HK-2 (cell line): ENCODE results near the gene ITPKB.
"Not testable (repeated sequence)": the region's sequence is repeated elsewhere in the genome, so short reads cannot be mapped to it uniquely, and the experiment has no call there.

ENCODE experiments used
- DNase-seq: peaks from one replicate; pipeline ENCODE4 v3.0.0-alpha.2; 2018; ENCODE audit not compliant: unreplicated experiment

The ITPKB gene

DNA sequence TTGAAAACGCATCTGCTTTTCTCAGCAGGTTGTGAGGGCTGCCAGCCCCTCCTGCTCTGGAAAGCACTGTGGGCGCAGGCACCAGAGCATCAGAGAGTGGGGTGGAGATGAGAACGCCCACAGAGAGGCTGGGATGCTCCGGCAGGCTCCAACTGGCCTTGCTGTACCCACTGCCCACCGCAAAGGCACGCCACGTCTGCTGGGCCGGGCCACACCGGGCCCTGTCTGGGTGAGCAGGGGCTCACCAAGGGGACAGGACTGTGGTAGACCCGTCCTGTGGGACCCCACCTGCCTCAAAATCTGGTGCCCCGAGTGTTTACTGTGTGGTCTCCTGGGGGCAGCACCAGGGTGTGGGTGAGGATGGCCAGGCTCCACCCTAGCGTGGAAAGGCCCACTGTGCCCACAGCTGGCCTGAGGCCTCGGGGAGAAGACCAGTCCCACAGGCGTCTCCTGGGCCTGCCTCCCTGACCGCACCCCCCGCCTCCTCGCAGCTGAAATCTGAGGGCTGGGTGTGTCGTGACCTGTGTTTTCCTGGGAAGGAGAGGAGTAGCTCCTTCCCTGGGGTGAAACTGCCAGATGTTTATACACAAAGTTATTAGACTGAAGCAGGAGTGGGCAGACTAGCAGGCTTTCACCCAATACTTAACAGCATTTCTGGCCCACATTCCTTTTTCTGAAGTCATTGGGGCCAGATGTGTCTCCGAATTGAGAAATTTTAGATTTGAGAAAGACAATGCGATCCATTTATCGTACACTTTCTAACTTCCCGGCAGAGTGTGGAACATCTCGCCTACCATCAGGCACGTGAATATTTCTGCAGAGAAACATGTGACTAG is 136.7 kb downstream of the ITPKB start:
- DNase-seq: no peak

DNA sequence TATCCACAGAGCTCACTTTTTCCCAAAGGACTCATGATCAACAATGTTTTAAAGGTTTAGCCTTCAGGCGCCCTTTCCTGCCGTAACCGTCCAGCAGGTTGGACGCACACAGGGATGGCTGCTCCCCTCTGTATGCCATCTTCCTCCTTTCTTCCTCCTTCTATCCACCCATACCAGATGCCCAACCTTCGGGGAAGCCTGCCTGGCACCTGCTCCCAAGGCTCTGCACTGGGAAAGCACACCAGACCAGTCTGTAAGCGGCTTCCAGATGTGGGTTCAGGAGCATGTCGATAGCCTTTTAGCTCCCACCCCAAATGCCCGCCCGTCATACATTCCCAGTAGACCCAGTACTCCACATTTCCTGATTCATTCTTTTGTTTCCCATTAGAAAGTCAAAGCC is 137.6 kb downstream of the ITPKB start:
- no peak for DNase-seq

DNA sequence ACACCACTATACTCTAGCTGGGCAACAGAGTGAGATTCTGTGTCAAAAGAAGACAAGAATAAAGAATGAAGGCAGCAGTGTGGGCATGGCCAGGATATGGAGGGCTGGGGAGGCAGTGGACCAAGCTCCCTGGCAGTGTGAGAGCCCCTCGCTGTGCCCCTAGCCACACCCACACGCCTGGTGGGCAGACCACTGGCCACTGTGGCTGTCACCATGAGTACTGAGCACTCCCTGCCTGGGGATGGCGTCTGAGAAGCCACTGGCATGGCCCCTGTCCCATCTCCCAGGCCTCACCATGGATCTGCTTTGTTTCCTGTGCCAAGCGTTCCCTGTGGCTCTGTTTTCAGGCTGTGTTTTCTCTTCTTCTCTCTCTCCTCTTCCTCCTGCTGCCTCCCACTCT is 138.8 kb downstream of the ITPKB start:
- DNase-seq: no peak

DNA sequence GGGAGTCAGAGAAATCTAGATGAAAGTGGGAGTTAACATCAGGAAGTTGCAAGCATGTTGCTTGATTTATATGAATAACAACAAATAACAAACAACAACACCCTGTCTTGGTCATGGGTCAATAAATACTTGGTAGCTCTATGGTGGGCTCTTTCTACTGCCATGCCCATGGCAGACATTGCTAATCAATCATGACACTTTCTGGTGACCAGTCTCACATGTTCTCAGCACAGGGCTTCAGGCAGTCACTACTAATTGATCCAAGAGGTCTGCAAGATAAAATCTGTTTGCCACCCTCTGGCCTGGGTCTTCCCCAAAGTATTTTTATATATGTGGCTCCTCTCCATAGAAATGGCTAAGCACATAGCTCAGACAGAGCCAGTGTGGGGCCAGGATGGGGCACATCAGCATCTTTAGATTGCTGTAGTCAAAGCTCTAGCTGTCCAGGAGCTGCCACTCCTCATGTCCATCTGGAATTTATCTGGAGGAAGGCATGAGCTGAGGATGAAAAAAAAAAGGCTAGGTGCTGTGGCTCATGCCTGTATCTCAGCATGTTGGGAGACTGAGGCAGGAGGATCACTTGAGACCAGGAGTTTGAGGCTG is 139.3 kb downstream of the ITPKB start:
- DNase-seq: no peak

DNA sequence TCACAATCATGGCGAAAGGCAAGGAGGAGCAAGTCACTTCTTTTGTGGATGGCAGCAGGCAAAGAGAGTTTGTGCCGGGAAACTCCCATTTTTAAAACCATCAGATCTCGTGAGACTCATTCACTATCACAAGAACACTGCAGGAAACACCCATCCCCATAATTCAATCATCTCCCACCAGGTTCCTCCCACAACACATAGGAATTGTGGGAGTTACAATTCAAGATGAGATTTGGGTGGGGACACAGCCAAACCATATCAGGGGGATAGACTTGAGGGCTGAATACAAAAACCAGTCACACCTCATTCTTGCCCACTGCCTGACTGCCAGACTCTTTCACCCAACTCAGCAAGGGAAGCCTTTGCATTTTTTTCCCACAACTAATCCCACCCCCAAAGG is 140.1 kb downstream of the ITPKB start:
- DNase-seq: not testable (repeated sequence)

DNA sequence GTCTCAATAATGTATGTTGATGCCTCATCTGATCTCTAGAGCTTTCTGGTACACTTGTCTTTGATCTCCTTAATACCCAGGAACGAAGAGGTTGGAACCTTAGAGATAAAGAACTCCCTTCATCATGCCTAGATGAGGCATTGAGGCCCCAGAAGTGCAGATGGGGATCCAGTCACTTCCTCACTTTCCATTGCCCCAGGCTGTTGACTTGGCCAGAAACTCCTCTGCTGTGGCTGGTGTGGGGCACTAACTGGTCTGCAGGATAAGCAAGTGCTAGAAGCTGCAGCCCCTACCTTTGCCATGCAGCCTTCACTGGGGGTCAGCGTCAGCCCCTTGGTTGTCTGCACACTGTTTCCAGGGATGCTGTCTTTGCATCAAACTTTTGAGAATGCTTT is 140.6 kb downstream of the ITPKB start:
- no peak for DNase-seq

DNA sequence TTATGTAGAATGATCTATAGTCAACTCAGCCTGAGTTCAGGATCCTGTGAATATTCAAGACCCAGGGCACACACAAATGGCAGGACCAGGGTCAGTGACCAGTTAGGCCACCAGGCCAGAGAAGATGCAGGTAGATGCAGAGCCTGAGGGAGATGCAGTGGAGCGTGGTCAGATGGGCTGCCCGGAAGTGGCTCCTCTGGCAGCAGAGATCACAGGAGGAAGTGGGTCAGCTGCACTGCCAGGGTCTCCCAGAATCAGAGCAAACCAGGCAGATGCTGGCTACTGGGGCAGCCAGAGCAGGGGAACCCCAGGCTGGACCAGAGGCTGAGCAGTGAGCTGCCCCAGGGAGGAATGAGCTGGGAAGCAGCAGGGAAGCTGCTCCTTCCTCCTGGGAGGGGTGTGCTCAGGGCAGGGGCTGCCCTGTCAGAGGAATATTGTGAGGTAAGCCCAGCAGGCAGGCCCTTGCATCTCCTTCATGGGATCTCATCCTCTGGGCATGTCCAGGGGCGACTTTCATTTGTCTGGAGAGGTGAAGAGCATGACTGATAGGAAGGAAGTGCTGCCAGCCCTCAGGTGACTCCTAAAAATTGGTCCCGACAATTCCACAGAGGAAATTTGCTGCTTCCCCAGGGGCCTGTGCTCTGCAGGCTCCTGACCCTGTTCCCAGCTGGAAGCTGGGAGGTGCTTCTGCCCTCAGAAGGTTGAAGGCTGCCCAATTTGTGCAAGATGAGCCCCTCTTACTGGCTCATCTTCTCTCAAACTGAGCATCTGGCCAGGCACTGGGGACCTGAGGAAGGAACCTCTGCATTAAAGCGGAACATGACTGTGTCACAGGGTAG is 141.2 kb downstream of the ITPKB start:
- no peak for DNase-seq

DNA sequence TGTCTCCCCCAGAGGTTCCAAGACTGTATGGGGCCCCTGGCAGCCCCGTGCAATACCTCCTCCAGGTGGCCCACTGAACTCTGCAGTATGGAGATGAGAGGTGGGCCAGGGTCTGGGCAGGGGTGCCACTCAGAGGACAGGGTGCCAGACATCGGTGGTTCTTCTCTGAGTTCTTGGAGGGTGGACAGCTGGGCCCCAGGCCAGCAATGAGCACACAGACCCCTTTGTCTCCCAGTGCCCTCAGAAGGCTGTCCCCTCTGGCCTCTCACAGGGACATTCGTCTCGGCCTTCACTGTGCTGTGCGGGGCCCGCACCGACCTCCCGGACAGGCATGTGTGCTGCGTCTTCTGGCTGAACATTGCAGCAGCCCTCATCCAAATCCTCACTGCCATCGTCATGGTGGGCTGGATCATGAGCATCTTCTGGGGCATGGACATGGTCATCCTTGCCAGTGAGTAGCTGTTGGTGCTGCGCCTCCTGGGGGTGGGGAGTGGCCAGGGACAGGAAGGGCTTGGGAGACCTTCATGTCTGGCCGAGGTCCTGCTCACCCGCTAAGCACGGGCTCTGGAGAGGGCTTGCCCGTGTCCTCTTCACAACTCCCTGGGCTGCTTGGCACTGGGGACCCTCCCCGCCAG is 142.4 kb downstream of the ITPKB start:
- DNase-seq: no peak

DNA sequence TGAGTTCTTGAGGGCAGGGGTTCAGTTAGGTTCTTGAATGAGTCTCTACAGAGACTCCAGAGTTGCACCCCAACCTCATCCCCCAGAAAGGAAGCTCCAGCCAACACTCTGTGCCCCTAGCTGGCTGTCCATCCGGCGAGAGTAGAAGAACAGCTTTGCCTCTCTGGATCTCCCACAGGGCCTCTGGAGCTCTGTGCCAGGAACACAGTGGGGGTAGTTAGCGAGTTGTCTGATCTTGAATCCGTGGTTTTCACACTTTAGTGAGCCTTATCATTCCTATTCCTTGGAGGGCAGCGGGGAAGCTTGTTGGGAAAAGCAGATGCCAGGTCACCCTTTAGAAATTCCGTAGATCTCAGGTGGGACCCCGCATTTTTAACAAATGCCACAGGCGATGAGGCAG is 145.5 kb downstream of the ITPKB start:
- no peak for DNase-seq

DNA sequence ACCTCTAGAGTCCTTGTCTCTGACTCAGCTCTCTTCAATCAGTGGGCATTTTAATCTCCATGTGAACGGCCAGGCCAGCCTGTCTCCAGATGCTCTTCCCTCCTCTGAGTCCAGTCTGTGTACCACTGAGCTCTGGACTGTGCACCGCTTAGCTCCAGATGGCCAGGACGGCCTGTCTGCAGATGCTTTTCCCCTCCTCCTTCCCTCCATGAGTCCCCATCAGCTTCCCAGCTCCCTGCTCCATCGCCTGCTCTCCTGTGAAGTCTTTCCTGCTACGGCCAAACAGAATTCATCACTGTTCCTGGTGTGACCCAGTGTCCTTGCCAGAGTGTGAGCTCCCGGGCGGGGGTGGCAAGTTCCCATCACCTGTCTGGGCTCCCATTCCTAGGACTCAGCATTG is 148.5 kb downstream of the ITPKB start:
- no peak for DNase-seq

DNA sequence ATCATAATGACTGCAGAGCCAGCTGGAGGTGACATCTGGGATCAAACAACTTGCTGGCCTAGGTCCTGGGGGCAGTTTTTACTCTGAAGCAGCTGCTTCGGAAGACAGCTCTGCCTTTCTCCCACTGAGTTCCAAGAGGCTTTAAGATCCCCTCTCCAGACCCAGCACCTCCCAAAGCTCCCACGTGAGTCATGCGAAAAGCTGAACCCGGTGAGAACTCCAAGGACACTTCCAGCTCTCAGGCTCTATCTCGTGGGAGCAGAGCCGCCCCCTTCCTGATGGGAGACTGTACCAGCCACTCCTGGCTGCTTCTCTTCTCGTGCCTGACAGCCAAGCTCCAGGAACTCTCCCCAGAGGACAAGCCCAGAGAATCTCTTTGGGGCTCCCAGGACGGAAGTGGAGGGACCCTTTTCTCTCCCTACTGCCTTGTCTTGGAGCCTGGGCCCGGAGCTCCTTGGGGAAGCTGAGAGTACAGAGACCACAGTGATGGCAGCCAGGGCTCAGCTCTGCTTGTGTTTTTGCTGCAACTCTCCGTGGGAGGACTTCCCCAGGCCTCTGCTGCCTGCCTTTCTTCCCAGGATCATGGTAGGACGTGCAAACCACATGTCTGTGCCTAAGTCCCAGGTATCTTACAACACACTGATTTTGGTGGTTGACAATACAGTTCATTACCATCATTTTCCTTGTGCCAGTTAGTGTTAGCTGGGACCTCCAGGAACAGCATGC is 149.9 kb downstream of the ITPKB start:
- peak; percentile 23 for DNase-seq

DNA sequence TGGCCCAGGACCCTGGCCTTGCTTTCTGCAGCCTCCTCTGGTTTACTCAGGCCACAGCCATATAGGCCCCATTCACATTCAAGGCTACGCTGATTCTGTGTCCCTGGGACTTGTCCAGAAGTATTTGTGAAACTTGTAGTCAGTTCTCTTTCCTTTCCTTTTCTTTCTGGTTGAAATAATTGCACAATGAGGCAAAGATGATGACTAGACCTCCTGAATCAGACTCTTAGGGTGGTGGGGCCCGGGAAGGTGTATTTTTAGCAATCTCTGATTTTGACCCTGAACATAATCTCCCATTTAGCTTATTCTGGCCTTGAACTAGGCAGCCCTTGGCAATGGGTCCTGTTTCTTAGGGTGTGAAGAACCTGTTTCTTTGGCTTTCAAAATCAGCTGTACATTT is 150.6 kb downstream of the ITPKB start:
- DNase-seq: no peak

DNA sequence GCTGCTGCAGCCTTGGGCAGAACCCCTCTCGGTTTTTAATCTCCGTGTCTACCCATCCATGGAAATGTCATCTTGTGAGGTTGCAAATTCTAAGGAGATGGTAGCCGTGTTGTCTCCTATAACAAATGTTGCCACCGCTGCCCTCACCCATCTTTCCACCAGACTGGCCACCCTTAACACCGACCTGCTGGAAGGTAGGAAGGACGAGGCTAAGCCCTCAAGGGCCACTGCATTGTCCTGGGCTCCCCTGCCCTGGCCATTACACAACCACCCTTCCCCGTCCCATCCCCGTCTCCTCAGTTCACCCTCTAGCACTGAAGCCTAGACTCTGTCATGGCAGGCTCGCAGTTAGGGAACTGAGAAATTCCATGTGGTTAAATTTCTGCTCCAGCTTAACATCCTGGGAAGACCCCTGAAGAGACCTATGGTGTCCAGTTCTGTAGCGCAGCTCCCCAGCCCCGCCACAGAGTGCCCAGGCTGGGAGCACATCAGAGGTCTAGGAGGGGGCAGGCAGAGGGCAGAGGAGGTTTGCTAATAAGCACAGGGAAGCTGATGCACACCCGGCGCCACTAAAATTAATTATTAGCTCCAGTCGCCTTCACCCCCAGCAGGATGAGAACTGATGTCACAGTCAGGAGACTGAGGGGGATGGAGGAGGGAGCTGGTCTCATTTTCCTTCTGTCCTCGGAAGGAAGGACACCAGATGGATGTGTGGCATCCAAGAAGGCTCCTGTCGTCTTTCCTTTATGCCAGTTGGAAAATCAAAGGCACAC is 152.2 kb downstream of the ITPKB start:
- DNase-seq: peak; percentile 72

DNA sequence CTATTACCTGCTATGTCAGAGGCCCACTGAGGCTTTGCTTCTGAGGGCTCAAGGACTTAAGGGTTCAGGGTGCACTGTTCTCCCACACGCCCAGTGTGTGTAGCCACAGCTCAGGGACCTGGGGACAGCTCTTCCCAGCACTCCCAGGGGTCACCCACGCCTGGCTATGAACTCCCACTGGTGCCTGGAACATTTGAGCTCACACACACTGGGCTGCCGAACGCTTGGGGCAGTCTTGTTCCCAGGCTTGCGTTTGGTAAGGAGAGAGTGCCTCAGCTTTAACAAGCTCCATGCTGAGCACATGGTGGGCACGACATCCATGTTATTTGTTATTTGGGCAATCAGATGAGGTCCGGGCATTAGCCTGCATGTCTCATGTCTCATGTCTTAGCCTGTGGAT is 153.0 kb downstream of the ITPKB start:
- no peak for DNase-seq

DNA sequence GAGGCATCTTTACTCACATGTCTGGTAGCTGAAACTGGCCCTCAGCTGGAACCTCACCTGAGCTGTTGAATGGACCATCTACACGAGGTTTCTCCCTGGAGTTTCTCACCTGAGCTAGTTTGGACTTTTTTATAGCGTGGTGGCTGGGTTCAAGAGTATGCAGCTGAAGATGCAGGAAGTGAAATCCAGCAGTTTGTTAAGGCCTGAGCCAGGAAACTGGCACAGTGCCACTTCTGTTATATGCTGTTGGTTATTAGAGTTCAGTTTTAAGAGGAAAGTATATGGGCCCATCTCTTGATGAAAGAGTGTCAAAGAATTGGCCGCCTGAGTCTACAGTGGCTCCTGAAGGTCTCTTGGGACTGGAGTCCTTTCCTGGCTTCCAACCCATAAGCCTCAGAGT is 154.9 kb downstream of the ITPKB start:
- DNase-seq: no peak

DNA sequence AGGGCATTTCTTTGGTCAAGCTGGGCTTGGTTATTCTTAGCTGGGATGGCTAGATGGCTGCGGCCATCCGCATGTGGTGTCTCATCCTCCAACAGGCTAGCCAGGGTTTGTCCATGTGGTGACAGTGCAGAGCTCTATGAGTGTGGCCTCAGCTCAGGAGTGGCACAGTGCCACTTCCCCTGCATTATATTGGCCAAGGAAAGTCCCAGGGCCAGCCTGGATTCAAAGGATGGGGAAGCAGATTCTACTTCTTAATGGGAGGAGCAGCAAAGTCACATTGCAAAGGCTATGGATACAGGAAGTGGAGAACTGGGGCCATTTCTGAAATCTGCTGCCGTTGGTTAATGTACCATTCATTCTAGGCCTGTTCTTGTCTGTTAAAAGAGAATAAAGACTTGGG is 156.1 kb downstream of the ITPKB start:
- DNase-seq: no peak
